Measurements from ENCODE around the gene MIB2.

Gene MIB2

GRCh38 chr1:1625824-1626206, 10.5 kb downstream of the MIB2 start:
- H3K9me3 ChIP-seq (replicated peaks in 1 of 11) = no peaks in the 10 kb centered on the region
- H3K36me3 ChIP-seq = peaks cover 0 to 5% (median 0%) of the 10 kb centered on the region in 11 experiments; a peak in 2 of 22 replicates
- H3K4me1 ChIP-seq = peaks cover 15 to 29% (median 22%) of the 10 kb centered on the region in 10 experiments
- no peak overlapping the region for H3K4me2 ChIP-seq
- H4K20me1 ChIP-seq = peaks cover 0 to 60% (median 20%) of the 10 kb centered on the region in 11 experiments; a peak in 15 of 22 replicates
- H3K27me3 ChIP-seq = peaks cover 4 to 26% (median 5%) of the 10 kb centered on the region in 11 experiments; a peak in 21 of 22 replicates
- H3K9ac ChIP-seq = no peak overlapping the region; a peak in 1 of 22 replicates
- no peak overlapping the region for H3K27ac ChIP-seq
- TF ChIP-seq Cebpa-rat (IDR thresholded peaks at IDR 0.05) = no peak
- H3K4me3 ChIP-seq = no peak overlapping the region

- Histone ChIP-seq H3K36me3 (peaks cover 0 to 5% (median 0%) of the 10 kb centered on the region in 11 experiments; a peak in 2 of 22 replicates), H3K4me2 (no peak overlapping the region), H3K4me1 (peaks cover 15 to 32% (median 26%) of the 10 kb centered on the region in 10 experiments), H3K27me3 (peaks cover 11 to 32% (median 12%) of the 10 kb centered on the region in 11 experiments), H3K4me3 (no peak overlapping the region), H3K9ac (no peak overlapping the region; a peak in 1 of 22 replicates), H4K20me1 (peaks cover 0 to 60% (median 13%) of the 10 kb centered on the region in 11 experiments; a peak in 15 of 22 replicates), H3K27ac (no peak overlapping the region), H3K9me3 (replicated peaks in 1 of 11) (no peaks in the 10 kb centered on the region)
- no peak for TF ChIP-seq Cebpa-rat (IDR thresholded peaks at IDR 0.05)
Observed at GRCh38 chr1:1626207-1627141, 11.2 kb downstream of the MIB2 start.

GRCh38 chr1:1627261-1627828, 12.0 kb downstream of the MIB2 start:
- H3K36me3 ChIP-seq = peaks cover 0 to 5% (median 0%) of the 10 kb centered on the region in 11 experiments; a peak in 2 of 22 replicates
- no peak overlapping the region for H3K27ac ChIP-seq
- peak overlapping the region in 1 of 11 experiments; percentile 24; a peak in 2 of 22 replicates for H3K4me2 ChIP-seq
- no peak overlapping the region for H3K4me3 ChIP-seq
- H3K27me3 ChIP-seq = peaks cover 19 to 41% (median 21%) of the 10 kb centered on the region in 11 experiments
- no peak overlapping the region for H3K9ac ChIP-seq
- H3K9me3 ChIP-seq (replicated peaks in 1 of 11) = no peaks in the 10 kb centered on the region
- TF ChIP-seq Cebpa-rat (IDR thresholded peaks at IDR 0.05) = no peak
- peaks cover 15 to 40% (median 34%) of the 10 kb centered on the region in 10 experiments for H3K4me1 ChIP-seq
- H4K20me1 ChIP-seq = peaks cover 0 to 60% (median 6%) of the 10 kb centered on the region in 11 experiments; a peak in 13 of 22 replicates

GRCh38 chr1:1627829-1628753, 12.8 kb downstream of the MIB2 start:
- peak overlapping the region in 6 of 11 experiments; percentile 69 to 84 (median 80); a peak in 9 of 22 replicates for H3K9ac ChIP-seq

GRCh38 chr1:1628754-1629429, 13.6 kb downstream of the MIB2 start:
- no peak for TF ChIP-seq Cebpa-rat (IDR thresholded peaks at IDR 0.05)
- Histone ChIP-seq H3K4me3 (peak overlapping the region; percentile 33 to 67 (median 56)), H3K36me3 (peaks cover 0 to 3% (median 0%) of the 10 kb centered on the region in 11 experiments; a peak in 2 of 22 replicates), H3K27me3 (peaks cover 21 to 42% (median 22%) of the 10 kb centered on the region in 11 experiments), H4K20me1 (peaks cover 0 to 45% (median 6%) of the 10 kb centered on the region in 11 experiments; a peak in 10 of 22 replicates), H3K9me3 (replicated peaks in 1 of 11) (no peaks in the 10 kb centered on the region), H3K4me1 (peaks cover 15 to 40% (median 34%) of the 10 kb centered on the region in 10 experiments), H3K9ac (peak overlapping the region; percentile 52 to 84 (median 70)), H3K27ac (peak overlapping the region in 9 of 11 experiments; percentile 48 to 81 (median 67); a peak in 18 of 22 replicates), H3K4me2 (peak overlapping the region; percentile 81 to 95 (median 93))

More at GRCh38 chr1:1627829-1628753, 12.8 kb downstream of the MIB2 start:
- Histone ChIP-seq H3K4me2 (peak overlapping the region; percentile 81 to 95 (median 93); a peak in 20 of 22 replicates), H3K36me3 (peaks cover 0 to 5% (median 0%) of the 10 kb centered on the region in 11 experiments; a peak in 2 of 22 replicates), H3K4me3 (peak overlapping the region in 4 of 10 experiments; percentile 54 to 64 (median 58); a peak in 4 of 20 replicates), H4K20me1 (peaks cover 0 to 53% (median 6%) of the 10 kb centered on the region in 11 experiments; a peak in 10 of 22 replicates), H3K4me1 (peaks cover 15 to 40% (median 34%) of the 10 kb centered on the region in 10 experiments), H3K27me3 (peaks cover 21 to 42% (median 22%) of the 10 kb centered on the region in 11 experiments), H3K9me3 (replicated peaks in 1 of 11) (no peaks in the 10 kb centered on the region), H3K27ac (peak overlapping the region in 2 of 11 experiments; percentile 64 to 81; a peak in 3 of 22 replicates)
- no peak for TF ChIP-seq Cebpa-rat (IDR thresholded peaks at IDR 0.05)

GRCh38 chr1:1629430-1630190, 14.3 kb downstream of the MIB2 start:
- Histone ChIP-seq H3K4me2 (peak overlapping the region; percentile 81 to 95 (median 93)), H3K27ac (peak overlapping the region in 9 of 11 experiments; percentile 48 to 81 (median 67); a peak in 18 of 22 replicates), H3K4me3 (peak overlapping the region; percentile 33 to 67 (median 56)), H3K9ac (peak overlapping the region; percentile 52 to 84 (median 70); a peak in 21 of 22 replicates), H3K9me3 (replicated peaks in 1 of 11) (no peaks in the 10 kb centered on the region), H3K36me3 (no peaks in the 10 kb centered on the region; a peak in 2 of 22 replicates), H3K4me1 (peaks cover 15 to 40% (median 34%) of the 10 kb centered on the region in 10 experiments), H3K27me3 (peaks cover 21 to 42% (median 22%) of the 10 kb centered on the region in 11 experiments), H4K20me1 (peaks cover 0 to 37% (median 6%) of the 10 kb centered on the region in 11 experiments; a peak in 8 of 22 replicates)
- no peak for TF ChIP-seq Cebpa-rat (IDR thresholded peaks at IDR 0.05)
